ENCODE results near the gene LRRC1. TPM values are rescaled to one million over a fixed set of nuclear protein-coding genes. Genes with fewer than 3 reads are reported as not detected.

Gene LRRC1
- total and polyA plus RNA-seq, 4 donors, result 0.36 to 6.4 (median 0.94) TPM

DNA sequence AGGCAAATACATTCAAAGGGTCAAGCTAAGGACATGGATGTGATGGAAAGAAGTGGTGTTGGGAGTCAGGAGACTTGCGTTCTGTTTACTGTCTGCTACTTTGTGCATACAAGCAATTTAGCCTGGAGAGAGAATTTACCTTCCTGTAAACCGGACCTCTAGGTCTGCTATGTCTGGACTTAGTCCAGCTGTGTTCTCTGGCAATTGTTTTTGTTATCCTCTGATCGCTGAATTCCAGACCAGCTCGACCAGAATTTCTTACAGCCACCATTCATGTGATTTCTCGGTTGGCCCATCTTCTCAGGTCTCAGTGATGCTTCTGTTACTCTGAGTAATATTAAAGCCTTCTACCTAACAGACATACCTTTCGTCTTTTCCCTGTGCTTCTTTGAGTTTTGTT, 75.2 kb downstream of the LRRC1 start:
- WGBS, result 47% methylated on average over 6 of the region's 6 CpGs

DNA sequence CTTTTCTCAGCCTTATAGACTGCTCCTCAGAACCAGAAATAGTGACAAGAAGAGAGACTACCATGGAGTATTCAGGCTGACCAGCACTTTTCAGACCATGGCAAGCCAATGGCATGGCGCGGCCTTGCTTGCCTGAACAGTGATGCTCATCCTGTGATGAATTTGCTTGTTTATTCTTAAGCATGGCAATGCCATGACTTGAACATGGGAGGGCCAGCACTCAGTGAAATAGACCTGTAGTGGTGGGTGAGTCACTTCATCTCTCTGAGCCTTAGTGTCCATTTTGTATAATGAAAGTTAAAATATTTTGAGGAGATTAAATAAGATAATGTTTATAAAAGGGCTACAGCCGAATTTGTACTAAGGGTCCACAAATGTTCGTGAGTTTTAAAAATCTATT, 79.1 kb downstream of the LRRC1 start:
- no peak overlapping the region for H3K27ac ChIP-seq (ENCODE audit: low read depth in 1 of 2, low read length in 2 of 2)
- DNase-seq (ENCODE audit: low spot score), result no peak
- H3K27me3 ChIP-seq (ENCODE audit: control insufficient read depth in 4 of 4, insufficient read depth in 4 of 4, low read length in 3 of 4), result no peaks in the 10 kb centered on the region
- no peak overlapping the region for H3K9ac ChIP-seq (ENCODE audit: low read depth in 1 of 2, low read length in 2 of 2)
- no peaks in the 10 kb centered on the region for H3K4me1 ChIP-seq (ENCODE audit: control insufficient read depth in 4 of 4, insufficient read depth in 4 of 4, low read length in 3 of 4)
- no peaks in the 10 kb centered on the region for H3K36me3 ChIP-seq (ENCODE audit: control insufficient read depth in 4 of 4, insufficient read depth in 3 of 4, low read depth in 1 of 4, low read length in 3 of 4)
- WGBS, result 95% methylated on average over 4 of the region's 4 CpGs
- H3K9me3 ChIP-seq (ENCODE audit: control insufficient read depth in 4 of 4, low read length in 3 of 4), result no peaks in the 10 kb centered on the region
- H3K4me3 ChIP-seq (ENCODE audit: low read depth in 1 of 3, low read length in 3 of 3), result no peak overlapping the region
- TF ChIP-seq FOXA2 (IDR thresholded peaks at IDR 0.05) (no peak), GABPA (IDR thresholded peaks at IDR 0.05 in 1 of 2, conservative IDR thresholded peaks at IDR 0.05 in 1 of 2) (no peak), HNF4A (conservative IDR thresholded peaks at IDR 0.05) (no peak), HNF4G (IDR thresholded peaks at IDR 0.05) (no peak), NR2F2 (IDR thresholded peaks at IDR 0.05) (no peak), EGR1 (IDR thresholded peaks at IDR 0.05; ENCODE audit: low read depth in 2 of 2) (no peak), RXRA (IDR thresholded peaks at IDR 0.05) (no peak)
- TF ChIP-seq, protein P1, sequence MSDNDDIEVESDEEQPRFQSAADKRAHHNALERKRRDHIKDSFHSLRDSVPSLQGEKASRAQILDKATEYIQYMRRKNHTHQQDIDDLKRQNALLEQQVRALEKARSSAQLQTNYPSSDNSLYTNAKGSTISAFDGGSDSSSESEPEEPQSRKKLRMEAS (IDR thresholded peaks at IDR 0.05), result no peak
- TF ChIP-seq, protein P2, sequence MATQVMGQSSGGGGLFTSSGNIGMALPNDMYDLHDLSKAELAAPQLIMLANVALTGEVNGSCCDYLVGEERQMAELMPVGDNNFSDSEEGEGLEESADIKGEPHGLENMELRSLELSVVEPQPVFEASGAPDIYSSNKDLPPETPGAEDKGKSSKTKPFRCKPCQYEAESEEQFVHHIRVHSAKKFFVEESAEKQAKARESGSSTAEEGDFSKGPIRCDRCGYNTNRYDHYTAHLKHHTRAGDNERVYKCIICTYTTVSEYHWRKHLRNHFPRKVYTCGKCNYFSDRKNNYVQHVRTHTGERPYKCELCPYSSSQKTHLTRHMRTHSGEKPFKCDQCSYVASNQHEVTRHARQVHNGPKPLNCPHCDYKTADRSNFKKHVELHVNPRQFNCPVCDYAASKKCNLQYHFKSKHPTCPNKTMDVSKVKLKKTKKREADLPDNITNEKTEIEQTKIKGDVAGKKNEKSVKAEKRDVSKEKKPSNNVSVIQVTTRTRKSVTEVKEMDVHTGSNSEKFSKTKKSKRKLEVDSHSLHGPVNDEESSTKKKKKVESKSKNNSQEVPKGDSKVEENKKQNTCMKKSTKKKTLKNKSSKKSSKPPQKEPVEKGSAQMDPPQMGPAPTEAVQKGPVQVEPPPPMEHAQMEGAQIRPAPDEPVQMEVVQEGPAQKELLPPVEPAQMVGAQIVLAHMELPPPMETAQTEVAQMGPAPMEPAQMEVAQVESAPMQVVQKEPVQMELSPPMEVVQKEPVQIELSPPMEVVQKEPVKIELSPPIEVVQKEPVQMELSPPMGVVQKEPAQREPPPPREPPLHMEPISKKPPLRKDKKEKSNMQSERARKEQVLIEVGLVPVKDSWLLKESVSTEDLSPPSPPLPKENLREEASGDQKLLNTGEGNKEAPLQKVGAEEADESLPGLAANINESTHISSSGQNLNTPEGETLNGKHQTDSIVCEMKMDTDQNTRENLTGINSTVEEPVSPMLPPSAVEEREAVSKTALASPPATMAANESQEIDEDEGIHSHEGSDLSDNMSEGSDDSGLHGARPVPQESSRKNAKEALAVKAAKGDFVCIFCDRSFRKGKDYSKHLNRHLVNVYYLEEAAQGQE (IDR thresholded peaks at IDR 0.05), result no peak

More for the DNA sequence above, 75.2 kb downstream of the LRRC1 start:
- Histone ChIP-seq H3K27me3 (ENCODE audit: control insufficient read depth in 4 of 4, insufficient read depth in 4 of 4, low read length in 3 of 4) (no peaks in the 10 kb centered on the region), H3K9ac (ENCODE audit: low read depth in 1 of 2, low read length in 2 of 2) (no peak overlapping the region), H3K4me1 (ENCODE audit: control insufficient read depth in 4 of 4, insufficient read depth in 4 of 4, low read length in 3 of 4) (no peaks in the 10 kb centered on the region), H3K27ac (ENCODE audit: low read depth in 1 of 2, low read length in 2 of 2) (no peak overlapping the region), H3K9me3 (ENCODE audit: control insufficient read depth in 4 of 4, low read length in 3 of 4) (no peaks in the 10 kb centered on the region), H3K4me3 (ENCODE audit: low read depth in 1 of 3, low read length in 3 of 3) (no peak overlapping the region), H3K36me3 (ENCODE audit: control insufficient read depth in 4 of 4, insufficient read depth in 3 of 4, low read depth in 1 of 4, low read length in 3 of 4) (no peaks in the 10 kb centered on the region)
- DNase-seq (ENCODE audit: low spot score), result no peak
- no peak for TF ChIP-seq HNF4G (IDR thresholded peaks at IDR 0.05)
- TF ChIP-seq, protein P3, sequence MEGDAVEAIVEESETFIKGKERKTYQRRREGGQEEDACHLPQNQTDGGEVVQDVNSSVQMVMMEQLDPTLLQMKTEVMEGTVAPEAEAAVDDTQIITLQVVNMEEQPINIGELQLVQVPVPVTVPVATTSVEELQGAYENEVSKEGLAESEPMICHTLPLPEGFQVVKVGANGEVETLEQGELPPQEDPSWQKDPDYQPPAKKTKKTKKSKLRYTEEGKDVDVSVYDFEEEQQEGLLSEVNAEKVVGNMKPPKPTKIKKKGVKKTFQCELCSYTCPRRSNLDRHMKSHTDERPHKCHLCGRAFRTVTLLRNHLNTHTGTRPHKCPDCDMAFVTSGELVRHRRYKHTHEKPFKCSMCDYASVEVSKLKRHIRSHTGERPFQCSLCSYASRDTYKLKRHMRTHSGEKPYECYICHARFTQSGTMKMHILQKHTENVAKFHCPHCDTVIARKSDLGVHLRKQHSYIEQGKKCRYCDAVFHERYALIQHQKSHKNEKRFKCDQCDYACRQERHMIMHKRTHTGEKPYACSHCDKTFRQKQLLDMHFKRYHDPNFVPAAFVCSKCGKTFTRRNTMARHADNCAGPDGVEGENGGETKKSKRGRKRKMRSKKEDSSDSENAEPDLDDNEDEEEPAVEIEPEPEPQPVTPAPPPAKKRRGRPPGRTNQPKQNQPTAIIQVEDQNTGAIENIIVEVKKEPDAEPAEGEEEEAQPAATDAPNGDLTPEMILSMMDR (IDR thresholded peaks at IDR 0.05; ENCODE audit: low read depth, low read length, missing input control), result no peak
- no peak for TF ChIP-seq RAD21 (IDR thresholded peaks at IDR 0.05)
- TF ChIP-seq, protein P1 (IDR thresholded peaks at IDR 0.05), result no peak
- no peak for TF ChIP-seq JUND (IDR thresholded peaks at IDR 0.05)
- TF ChIP-seq, protein P4, sequence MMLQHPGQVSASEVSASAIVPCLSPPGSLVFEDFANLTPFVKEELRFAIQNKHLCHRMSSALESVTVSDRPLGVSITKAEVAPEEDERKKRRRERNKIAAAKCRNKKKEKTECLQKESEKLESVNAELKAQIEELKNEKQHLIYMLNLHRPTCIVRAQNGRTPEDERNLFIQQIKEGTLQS (IDR thresholded peaks at IDR 0.05), result no peak
- no peak for TF ChIP-seq FOXA1 (IDR thresholded peaks at IDR 0.05)
- no peak for TF ChIP-seq NR2F2 (IDR thresholded peaks at IDR 0.05)
- no peak for TF ChIP-seq TAF1 (conservative IDR thresholded peaks at IDR 0.05)
- TF ChIP-seq, protein P5, sequence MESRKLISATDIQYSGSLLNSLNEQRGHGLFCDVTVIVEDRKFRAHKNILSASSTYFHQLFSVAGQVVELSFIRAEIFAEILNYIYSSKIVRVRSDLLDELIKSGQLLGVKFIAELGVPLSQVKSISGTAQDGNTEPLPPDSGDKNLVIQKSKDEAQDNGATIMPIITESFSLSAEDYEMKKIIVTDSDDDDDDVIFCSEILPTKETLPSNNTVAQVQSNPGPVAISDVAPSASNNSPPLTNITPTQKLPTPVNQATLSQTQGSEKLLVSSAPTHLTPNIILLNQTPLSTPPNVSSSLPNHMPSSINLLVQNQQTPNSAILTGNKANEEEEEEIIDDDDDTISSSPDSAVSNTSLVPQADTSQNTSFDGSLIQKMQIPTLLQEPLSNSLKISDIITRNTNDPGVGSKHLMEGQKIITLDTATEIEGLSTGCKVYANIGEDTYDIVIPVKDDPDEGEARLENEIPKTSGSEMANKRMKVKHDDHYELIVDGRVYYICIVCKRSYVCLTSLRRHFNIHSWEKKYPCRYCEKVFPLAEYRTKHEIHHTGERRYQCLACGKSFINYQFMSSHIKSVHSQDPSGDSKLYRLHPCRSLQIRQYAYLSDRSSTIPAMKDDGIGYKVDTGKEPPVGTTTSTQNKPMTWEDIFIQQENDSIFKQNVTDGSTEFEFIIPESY (IDR thresholded peaks at IDR 0.05), result no peak
- TF ChIP-seq HNF4A (conservative IDR thresholded peaks at IDR 0.05), result no peak
- TF ChIP-seq YY1 (IDR thresholded peaks at IDR 0.05), result no peak
- no peak for TF ChIP-seq EGR1 (IDR thresholded peaks at IDR 0.05; ENCODE audit: low read depth in 2 of 2)
- TF ChIP-seq FOXA2 (IDR thresholded peaks at IDR 0.05), result no peak
- TF ChIP-seq SP1 (IDR thresholded peaks at IDR 0.05), result no peak
- TF ChIP-seq, protein P2 (IDR thresholded peaks at IDR 0.05), result no peak
- TF ChIP-seq GABPA (IDR thresholded peaks at IDR 0.05 in 1 of 2, conservative IDR thresholded peaks at IDR 0.05 in 1 of 2), result no peak

Measured in liver (tissue), 9 donors.